Liver (tissue), 9 donors: ENCODE measurements around the gene SLC25A26. TPM values are rescaled to one million over a fixed set of nuclear protein-coding genes. Genes with fewer than 3 reads are reported as not detected.
"Not testable (repeated sequence)": the region's sequence is repeated elsewhere in the genome, so short reads cannot be mapped to it uniquely, and the experiment has no call there.

Experiments
- DNase-seq: peaks from one replicate; pipeline ENCODE4 v3.0.0-alpha.2; 2017; ENCODE audit warnings: low spot score
- H3K27ac ChIP-seq, 2 donors: one replicate each; pipeline ENCODE4 v1.7.0; 2013; ENCODE audit warnings: inconsistent platforms in 2 of 2, low read length in 2 of 2, control low read depth in 1 of 2, low read depth in 1 of 2, mild to moderate bottlenecking in 1 of 2
- H3K27me3 ChIP-seq, 4 donors: one replicate each; pipeline versions ENCODE4 v1.6.1 to v1.7.0; 2013; ENCODE audit warnings: low read length in 3 of 4, inconsistent platforms in 1 of 4, mild to moderate bottlenecking in 1 of 4, moderate library complexity in 1 of 4; ENCODE audit not compliant: control insufficient read depth in 4 of 4, insufficient read depth in 4 of 4
- H3K36me3 ChIP-seq, 4 donors: one replicate each; pipeline versions ENCODE4 v1.6.1 to v1.7.0; 2013; ENCODE audit warnings: low read length in 3 of 4, mild to moderate bottlenecking in 3 of 4, low read depth in 1 of 4, moderate library complexity in 1 of 4; ENCODE audit not compliant: control insufficient read depth in 4 of 4, insufficient read depth in 3 of 4
- H3K4me1 ChIP-seq, 4 donors: one replicate each; pipeline versions ENCODE4 v1.6.1 to v1.7.0; 2013; ENCODE audit warnings: low read length in 3 of 4, mild to moderate bottlenecking in 3 of 4, moderate library complexity in 1 of 4; ENCODE audit not compliant: control insufficient read depth in 4 of 4, insufficient read depth in 4 of 4
- H3K4me3 ChIP-seq, 3 donors: one replicate each; pipeline versions ENCODE4 v1.6.1 to v1.7.0; 2013; ENCODE audit warnings: low read length in 3 of 3, control low read depth in 1 of 3, low read depth in 1 of 3, mild to moderate bottlenecking in 1 of 3
- H3K9ac ChIP-seq, 2 donors: one replicate each; pipeline ENCODE4 v1.7.0; 2013; ENCODE audit warnings: low read length in 2 of 2, mild to moderate bottlenecking in 2 of 2, moderate library complexity in 2 of 2, control low read depth in 1 of 2, low read depth in 1 of 2
- H3K9me3 ChIP-seq, 4 donors: one replicate each; pipeline versions ENCODE4 v1.6.1 to v1.7.0; 2013; ENCODE audit warnings: low read length in 3 of 4; ENCODE audit not compliant: control insufficient read depth in 4 of 4
- EGR1 ChIP-seq, 2 donors: IDR thresholded peaks; 2 replicates each; pipeline ENCODE4 v1.6.1; 2016 to 2018; ENCODE audit warnings: antibody characterized with exemption in 2 of 2, low read depth in 2 of 2
- FOXA1 ChIP-seq: IDR thresholded peaks from 2 replicates; pipeline ENCODE4 v1.6.1; 2016; ENCODE audit warnings: antibody characterized with exemption
- GABPA ChIP-seq, 2 donors: IDR thresholded peaks in 1 of 2; conservative IDR thresholded peaks in 1 of 2; 2 replicates each; pipeline ENCODE4 v1.6.1; 2016; ENCODE audit warnings: antibody characterized with exemption in 2 of 2, mild to moderate bottlenecking in 1 of 2, moderate library complexity in 1 of 2
- HNF4A ChIP-seq, 2 donors: conservative IDR thresholded peaks; 2 replicates each; pipeline ENCODE4 v1.6.1; 2016; ENCODE audit warnings: antibody characterized with exemption in 2 of 2, mild to moderate bottlenecking in 2 of 2
- HNF4G ChIP-seq: IDR thresholded peaks from 2 replicates; pipeline ENCODE4 v1.6.1; 2016; ENCODE audit warnings: antibody characterized with exemption
- MAX ChIP-seq: IDR thresholded peaks from 2 replicates; pipeline ENCODE4 v1.6.1; 2016; ENCODE audit warnings: antibody characterized with exemption
- NR2F2 ChIP-seq: IDR thresholded peaks from 2 replicates; pipeline ENCODE4 v1.6.1; 2016; ENCODE audit warnings: antibody characterized with exemption
- RAD21 ChIP-seq, 2 donors: IDR thresholded peaks; 2 replicates each; pipeline ENCODE4 v1.6.1; 2016; ENCODE audit warnings: antibody characterized with exemption in 2 of 2, mild to moderate bottlenecking in 2 of 2
- RXRA ChIP-seq, 2 donors: IDR thresholded peaks; 2 replicates each; pipeline ENCODE4 v1.6.1; 2017 to 2018; ENCODE audit warnings: antibody characterized with exemption in 2 of 2, mild to moderate bottlenecking in 1 of 2
- SP1 ChIP-seq: IDR thresholded peaks from 2 replicates; pipeline ENCODE4 v1.6.1; 2018; ENCODE audit warnings: antibody characterized with exemption, mild to moderate bottlenecking
- TAF1 ChIP-seq: conservative IDR thresholded peaks from 2 replicates; pipeline ENCODE4 v1.6.1; 2016; ENCODE audit warnings: antibody characterized with exemption, mild to moderate bottlenecking
- YY1 ChIP-seq: IDR thresholded peaks from 2 replicates; pipeline ENCODE4 v1.6.1; 2016; ENCODE audit warnings: antibody characterized with exemption, mild to moderate bottlenecking
- WGBS: extraction: QIAGEN DNeasy Blood & Tissue Kit; methylation state at CpG from one replicate; pipeline ENCODE4 v1.1.7; 2013; 5-methylcytosine and 5-hydroxymethylcytosine counted together
- polyA plus RNA-seq, 2 donors: library from polyadenylated mRNA; stranded (reverse) in 1 of 2; unstranded in 1 of 2; fragments of 200-250 nt in 1 of 2; fragments of >200 nt in 1 of 2; fragmentation: Nextera tagmentation in 1 of 2; extraction: Ambion mirVana in 1 of 2; gene quantifications; one replicate each; pipeline versions ENCODE4 v1.2.1 to v1.2.3, GENCODE V29; 2013 to 2015
- total RNA-seq, 2 donors: library from RNA; depleted of rRNA; stranded (reverse); fragments of >200 nt; gene quantifications; one replicate each; pipeline ENCODE4 v1.2.3, GENCODE V29; 2014
- TF ChIP-seq, protein P1 (sequence below): IDR thresholded peaks from 2 replicates; pipeline ENCODE4 v1.6.1; 2016; ENCODE audit warnings: antibody characterized with exemption
- TF ChIP-seq, protein P2 (sequence below): IDR thresholded peaks from 2 replicates; pipeline ENCODE4 v1.6.1; 2016; ENCODE audit warnings: antibody characterized with exemption, mild to moderate bottlenecking
- donor health status: healthy.
- donor health status: healthy.
- donor health status: healthy.
- donor health status: healthy.
- donor health status: healthy.

The SLC25A26 gene
- total and polyA plus RNA-seq, 4 donors: 9.9 to 21.6 (median 12.8) TPM

GRCh38 chr3:66419036-66419435, 198.2 kb downstream of the SLC25A26 start:
- no peak overlapping the region for H3K27ac ChIP-seq
- 97% methylated on average over 14 of the region's 14 CpGs for WGBS

GRCh38 chr3:66421144-66421543, 200.3 kb downstream of the SLC25A26 start:
- H3K9ac ChIP-seq, H3K4me3 ChIP-seq, H3K36me3 ChIP-seq, H3K9me3 ChIP-seq, DNase-seq, H3K27me3 ChIP-seq: not testable (repeated sequence)
- Histone ChIP-seq H3K27ac (peak overlapping the region in 1 of 2 donors; percentile 13), H3K4me1 (peaks cover 2 to 25% (median 11%) of the 10 kb centered on the region in 4 donors)
- WGBS: 76% methylated on average over 3 of the region's 3 CpGs
- TF ChIP-seq HNF4A (conservative IDR thresholded peaks at IDR 0.05): peak; percentile 74 to 90
- TF ChIP-seq SP1: peak; percentile 63
- peak in 1 of 2 donors; percentile 24 for TF ChIP-seq RXRA (IDR thresholded peaks at IDR 0.05)
- peak in 1 of 2 donors; percentile 11 for TF ChIP-seq RAD21 (IDR thresholded peaks at IDR 0.05)
- peak; percentile 58 for TF ChIP-seq HNF4G

More at GRCh38 chr3:66419036-66419435, 198.2 kb downstream of the SLC25A26 start:
- no peak overlapping the region for H3K4me3 ChIP-seq
- no peak overlapping the region for H3K9ac ChIP-seq
- no peak for DNase-seq
- no peaks in the 10 kb centered on the region for H3K27me3 ChIP-seq
- H3K9me3 ChIP-seq: no peaks in the 10 kb centered on the region
- peaks cover 0 to 8% (median 5%) of the 10 kb centered on the region in 4 donors for H3K4me1 ChIP-seq
- peaks cover 3 to 11% (median 7%) of the 10 kb centered on the region in 4 donors for H3K36me3 ChIP-seq
- TF ChIP-seq MAX (no peak), EGR1 (IDR thresholded peaks at IDR 0.05; ENCODE audit: low read depth in 2 of 2) (no peak), YY1 (no peak), TAF1 (no peak), RXRA (IDR thresholded peaks at IDR 0.05) (no peak), GABPA (IDR thresholded peaks at IDR 0.05 in 1 of 2, conservative IDR thresholded peaks at IDR 0.05 in 1 of 2) (no peak), FOXA1 (no peak), NR2F2 (no peak)
- TF ChIP-seq, protein P1, sequence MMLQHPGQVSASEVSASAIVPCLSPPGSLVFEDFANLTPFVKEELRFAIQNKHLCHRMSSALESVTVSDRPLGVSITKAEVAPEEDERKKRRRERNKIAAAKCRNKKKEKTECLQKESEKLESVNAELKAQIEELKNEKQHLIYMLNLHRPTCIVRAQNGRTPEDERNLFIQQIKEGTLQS: no peak
- TF ChIP-seq, protein P2, sequence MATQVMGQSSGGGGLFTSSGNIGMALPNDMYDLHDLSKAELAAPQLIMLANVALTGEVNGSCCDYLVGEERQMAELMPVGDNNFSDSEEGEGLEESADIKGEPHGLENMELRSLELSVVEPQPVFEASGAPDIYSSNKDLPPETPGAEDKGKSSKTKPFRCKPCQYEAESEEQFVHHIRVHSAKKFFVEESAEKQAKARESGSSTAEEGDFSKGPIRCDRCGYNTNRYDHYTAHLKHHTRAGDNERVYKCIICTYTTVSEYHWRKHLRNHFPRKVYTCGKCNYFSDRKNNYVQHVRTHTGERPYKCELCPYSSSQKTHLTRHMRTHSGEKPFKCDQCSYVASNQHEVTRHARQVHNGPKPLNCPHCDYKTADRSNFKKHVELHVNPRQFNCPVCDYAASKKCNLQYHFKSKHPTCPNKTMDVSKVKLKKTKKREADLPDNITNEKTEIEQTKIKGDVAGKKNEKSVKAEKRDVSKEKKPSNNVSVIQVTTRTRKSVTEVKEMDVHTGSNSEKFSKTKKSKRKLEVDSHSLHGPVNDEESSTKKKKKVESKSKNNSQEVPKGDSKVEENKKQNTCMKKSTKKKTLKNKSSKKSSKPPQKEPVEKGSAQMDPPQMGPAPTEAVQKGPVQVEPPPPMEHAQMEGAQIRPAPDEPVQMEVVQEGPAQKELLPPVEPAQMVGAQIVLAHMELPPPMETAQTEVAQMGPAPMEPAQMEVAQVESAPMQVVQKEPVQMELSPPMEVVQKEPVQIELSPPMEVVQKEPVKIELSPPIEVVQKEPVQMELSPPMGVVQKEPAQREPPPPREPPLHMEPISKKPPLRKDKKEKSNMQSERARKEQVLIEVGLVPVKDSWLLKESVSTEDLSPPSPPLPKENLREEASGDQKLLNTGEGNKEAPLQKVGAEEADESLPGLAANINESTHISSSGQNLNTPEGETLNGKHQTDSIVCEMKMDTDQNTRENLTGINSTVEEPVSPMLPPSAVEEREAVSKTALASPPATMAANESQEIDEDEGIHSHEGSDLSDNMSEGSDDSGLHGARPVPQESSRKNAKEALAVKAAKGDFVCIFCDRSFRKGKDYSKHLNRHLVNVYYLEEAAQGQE: no peak

GRCh38 chr3:66421893-66422292, 201.1 kb downstream of the SLC25A26 start:
- not testable (repeated sequence) for H3K27me3 ChIP-seq, H3K9ac ChIP-seq, H3K9me3 ChIP-seq, H3K27ac ChIP-seq, H3K4me3 ChIP-seq, DNase-seq, H3K36me3 ChIP-seq
- 99% methylated on average over 3 of the region's 3 CpGs for WGBS
- peaks cover 2 to 25% (median 11%) of the 10 kb centered on the region in 4 donors for H3K4me1 ChIP-seq
